NCI-H524 treated with DMSO at 0.1 percent for 48 hours (cell line): ENCODE data around the gene LPCAT3.

Experiments
- DNase-seq: peaks from one replicate; lab custom pipeline; 2025; lab: John Stamatoyannopoulos, UW

The LPCAT3 gene

GRCh38 chr12:6952863-6953441 lies 65.3 kb downstream of the LPCAT3 start:
- no peak for DNase-seq

- DNase-seq: no peak
Observed at GRCh38 chr12:6952121-6952862, 66.0 kb downstream of the LPCAT3 start.

GRCh38 chr12:6951551-6952120 lies 66.6 kb downstream of the LPCAT3 start:
- no peak for DNase-seq

- no peak for DNase-seq
Observed at GRCh38 chr12:6950811-6951540, 67.3 kb downstream of the LPCAT3 start, which contains the start of gene PTPN6. TSS of gene PTPN6 (plus strand) at chr12:6951356. CDS start at chr12:6951513, 157 bp downstream.

GRCh38 chr12:6950401-6950801 lies 67.9 kb downstream of the LPCAT3 start:
- DNase-seq: no peak

GRCh38 chr12:6948873-6949594 lies 69.2 kb downstream of the LPCAT3 start:
- DNase-seq: no peak

GRCh38 chr12:6947615-6948014 lies 70.7 kb downstream of the LPCAT3 start:
- no peak for DNase-seq

- no peak for DNase-seq
Observed at GRCh38 chr12:6946920-6947374, 71.3 kb downstream of the LPCAT3 start.

- no peak for DNase-seq
Observed at GRCh38 chr12:6946033-6946919, 72.0 kb downstream of the LPCAT3 start.

GRCh38 chr12:6945613-6946012 lies 72.7 kb downstream of the LPCAT3 start:
- no peak for DNase-seq

GRCh38 chr12:6944381-6945186 lies 73.7 kb downstream of the LPCAT3 start:
- peak; percentile 72 for DNase-seq

- DNase-seq: peak; percentile 83
Observed at GRCh38 chr12:6943722-6944380, 74.4 kb downstream of the LPCAT3 start, which contains the start of the genes C12orf57 and RNU7-1. TSS of gene C12orf57 (plus strand) at chr12:6944022. CDS start at chr12:6944122, 100 bp downstream. TSS of gene RNU7-1 (plus strand) at chr12:6943816.

- peak; percentile 83 for DNase-seq
Observed at GRCh38 chr12:6943389-6943721, 74.9 kb downstream of the LPCAT3 start.

- DNase-seq: no peak
Observed at GRCh38 chr12:6942331-6942665, 76.0 kb downstream of the LPCAT3 start.

- DNase-seq: no peak
Observed at GRCh38 chr12:6941782-6942181, 76.5 kb downstream of the LPCAT3 start.

- no peak for DNase-seq
Observed at GRCh38 chr12:6941267-6941666, 77.0 kb downstream of the LPCAT3 start.

GRCh38 chr12:6939191-6939540 lies 79.1 kb downstream of the LPCAT3 start:
- no peak for DNase-seq

GRCh38 chr12:6938353-6939190 lies 79.7 kb downstream of the LPCAT3 start:
- DNase-seq: no peak
